HG03558 (cell line): Measurements from ENCODE around the gene TMEM117.
"Not testable (repeated sequence)": the region's sequence is repeated elsewhere in the genome, so short reads cannot be mapped to it uniquely, and the experiment has no call there.

Experiments
- ATAC-seq: cut with Tn5 transposase; IDR thresholded peaks from one replicate; pipeline ENCODE4 v1.9.1; 2021; ENCODE audit warnings: moderate number of reproducible peaks; ENCODE audit not compliant: unreplicated experiment; ENCODE audit errors: extremely low read depth

The TMEM117 gene

GRCh38 chr12:43836475-43836989 lies 651 bp downstream of the TMEM117 start:
- peak; percentile 10 for ATAC-seq

- ATAC-seq, result no peak
Observed at GRCh38 chr12:43840338-43840737, 4.5 kb downstream of the TMEM117 start.

- no peak for ATAC-seq
Observed at GRCh38 chr12:43841253-43841652, 5.4 kb downstream of the TMEM117 start.

- no peak for ATAC-seq
Observed at GRCh38 chr12:43842259-43842658, 6.4 kb downstream of the TMEM117 start.

GRCh38 chr12:43847425-43848225 lies 11.7 kb downstream of the TMEM117 start:
- not testable (repeated sequence) for ATAC-seq

GRCh38 chr12:43848226-43848507 lies 12.3 kb downstream of the TMEM117 start:
- no peak for ATAC-seq

GRCh38 chr12:43848786-43849185 lies 12.9 kb downstream of the TMEM117 start:
- ATAC-seq, result no peak

GRCh38 chr12:43852744-43853143 lies 16.9 kb downstream of the TMEM117 start:
- no peak for ATAC-seq

- no peak for ATAC-seq
Observed at GRCh38 chr12:43856972-43857371, 21.1 kb downstream of the TMEM117 start.

GRCh38 chr12:43858096-43858495 lies 22.2 kb downstream of the TMEM117 start:
- no peak for ATAC-seq

- ATAC-seq, result no peak
Observed at GRCh38 chr12:43858991-43859390, 23.1 kb downstream of the TMEM117 start.

- no peak for ATAC-seq
Observed at GRCh38 chr12:43861015-43861839, 25.3 kb downstream of the TMEM117 start.

- no peak for ATAC-seq
Observed at GRCh38 chr12:43861840-43862150, 25.9 kb downstream of the TMEM117 start.

- no peak for ATAC-seq
Observed at GRCh38 chr12:43863770-43864366, 28.0 kb downstream of the TMEM117 start.

GRCh38 chr12:43864557-43864956 lies 28.7 kb downstream of the TMEM117 start:
- not testable (repeated sequence) for ATAC-seq

GRCh38 chr12:43869184-43869583 lies 33.3 kb downstream of the TMEM117 start:
- ATAC-seq, result no peak

- ATAC-seq, result not testable (repeated sequence)
Observed at GRCh38 chr12:43869765-43870164, 33.9 kb downstream of the TMEM117 start.

GRCh38 chr12:43871258-43871657 lies 35.4 kb downstream of the TMEM117 start:
- not testable (repeated sequence) for ATAC-seq

- ATAC-seq, result no peak
Observed at GRCh38 chr12:43872396-43872795, 36.5 kb downstream of the TMEM117 start.

- ATAC-seq, result no peak
Observed at GRCh38 chr12:43878050-43878449, 42.2 kb downstream of the TMEM117 start.

GRCh38 chr12:43880547-43880946 lies 44.7 kb downstream of the TMEM117 start:
- ATAC-seq, result no peak
